ENCODE measurements around the gene GRIFIN.

DNA sequence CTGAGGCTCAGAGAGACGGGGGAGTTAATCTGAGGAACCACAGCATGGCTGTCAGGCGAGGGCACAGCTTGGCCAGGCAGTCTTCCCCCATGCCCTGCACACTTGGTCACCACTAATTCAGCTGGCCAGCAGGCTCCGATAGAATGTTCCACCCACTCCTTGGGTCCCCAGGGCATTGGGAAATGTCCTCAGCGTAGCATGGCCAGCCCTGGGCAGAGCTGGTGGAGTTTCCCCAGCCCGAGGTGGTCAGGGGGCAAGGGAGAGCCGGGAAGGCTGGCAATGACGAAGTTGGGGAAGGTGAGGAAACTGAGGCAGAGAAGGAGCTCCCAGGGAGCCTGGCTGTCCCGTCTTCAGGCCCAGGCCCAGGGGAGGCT, 12.1 kb upstream of the GRIFIN start:
- TF ChIP-seq EZH2 (IDR thresholded peaks at IDR 0.05; ENCODE audit: borderline replicate concordance, low read length) = no peak
- TF ChIP-seq CTCF (IDR thresholded peaks at IDR 0.05; ENCODE audit: low read length) = no peak
